Mesothelial cell of epicardium (in vitro differentiated cells): ENCODE measurements around the gene FAT1. TPM values are rescaled to one million over a fixed set of nuclear protein-coding genes. Genes with fewer than 3 reads are reported as not detected.
A peak's percentile ranks its signal among the peaks of the same experiment; 100 is the strongest.

Experiments
- DNase-seq, 2 experiments: peaks; one replicate each; pipeline ENCODE4 v3.0.0; 2021; ENCODE audit warnings: low spot score in 2 of 2; ENCODE audit not compliant: unreplicated experiment in 2 of 2
- H3K27ac Mint-ChIP-seq: 2 replicates; pipeline ENCODE4 v1.8.0; 2021; ENCODE audit warnings: mixed read lengths
- H3K27me3 Mint-ChIP-seq: 2 replicates; pipeline ENCODE4 v1.8.0; 2021; ENCODE audit warnings: low read depth, mixed read lengths
- H3K36me3 Mint-ChIP-seq: 2 replicates; pipeline ENCODE4 v1.8.0; 2021; ENCODE audit warnings: mixed read lengths
- H3K4me1 Mint-ChIP-seq: 2 replicates; pipeline ENCODE4 v1.8.0; 2021; ENCODE audit warnings: mixed read lengths
- H3K4me3 Mint-ChIP-seq: 2 replicates; pipeline ENCODE4 v1.8.0; 2021; ENCODE audit warnings: mild to moderate bottlenecking, moderate library complexity, mixed read lengths
- H3K9me3 Mint-ChIP-seq: 2 replicates; pipeline ENCODE4 v1.8.0; 2021; ENCODE audit warnings: mixed read lengths
- CTCF ChIP-seq: fragments of 200-600 bp; sonication (generic); IDR thresholded peaks from one replicate; pipeline ENCODE4 v1.5.0; 2021; ENCODE audit warnings: antibody characterized with exemption; ENCODE audit not compliant: unreplicated experiment
- total RNA-seq: library from RNA; stranded (reverse); gene quantifications from 3 replicates; pipeline ENCODE4 v1.2.1, GENCODE V29; 2021

FAT1 gene
- total RNA-seq, 1 donor from 2014 or later: 224 TPM

- Mint-ChIP-seq H3K4me1 (peaks cover 23% of the 10 kb centered on the region), H3K27ac (no peak overlapping the region), H3K27me3 (no peaks in the 10 kb centered on the region), H3K4me3 (no peak overlapping the region), H3K9me3 (no peaks in the 10 kb centered on the region), H3K36me3 (no peaks in the 10 kb centered on the region)
- DNase-seq: no peak
- TF ChIP-seq CTCF: no peak
Observed at GRCh38 chr4:186730621-186731020, 7.0 kb upstream of the FAT1 start.

- H3K4me3 Mint-ChIP-seq: no peak overlapping the region
- H3K36me3 Mint-ChIP-seq: no peaks in the 10 kb centered on the region
- TF ChIP-seq CTCF: no peak
- H3K27ac Mint-ChIP-seq: no peak overlapping the region
- H3K27me3 Mint-ChIP-seq: no peaks in the 10 kb centered on the region
- DNase-seq: no peak
- H3K4me1 Mint-ChIP-seq: peaks cover 22% of the 10 kb centered on the region
- H3K9me3 Mint-ChIP-seq: no peaks in the 10 kb centered on the region
Observed at GRCh38 chr4:186729856-186730255, 6.2 kb upstream of the FAT1 start.

GRCh38 chr4:186728631-186729271, 5.1 kb upstream of the FAT1 start:
- H3K4me3 Mint-ChIP-seq: no peak overlapping the region
- H3K27ac Mint-ChIP-seq: no peak overlapping the region
- TF ChIP-seq CTCF: no peak

GRCh38 chr4:186727977-186728519, 4.4 kb upstream of the FAT1 start:
- Mint-ChIP-seq H3K36me3 (no peaks in the 10 kb centered on the region), H3K27ac (no peak overlapping the region), H3K9me3 (no peaks in the 10 kb centered on the region), H3K27me3 (no peaks in the 10 kb centered on the region), H3K4me1 (peaks cover 12% of the 10 kb centered on the region), H3K4me3 (peak overlapping the region; percentile 85)
- no peak for TF ChIP-seq CTCF
- DNase-seq: no peak

More at GRCh38 chr4:186728631-186729271, 5.1 kb upstream of the FAT1 start:
- Mint-ChIP-seq H3K4me1 (peaks cover 16% of the 10 kb centered on the region), H3K9me3 (no peaks in the 10 kb centered on the region), H3K27me3 (no peaks in the 10 kb centered on the region), H3K36me3 (no peaks in the 10 kb centered on the region)
- DNase-seq: no peak

- H3K36me3 Mint-ChIP-seq: no peaks in the 10 kb centered on the region
- TF ChIP-seq CTCF: no peak
- H3K9me3 Mint-ChIP-seq: no peaks in the 10 kb centered on the region
- H3K4me3 Mint-ChIP-seq: peak overlapping the region; percentile 85
- DNase-seq: no peak
- H3K27ac Mint-ChIP-seq: peak overlapping the region; percentile 96
- H3K27me3 Mint-ChIP-seq: no peaks in the 10 kb centered on the region
- H3K4me1 Mint-ChIP-seq: peaks cover 17% of the 10 kb centered on the region
Observed at GRCh38 chr4:186727169-186727976, 3.7 kb upstream of the FAT1 start.
